HepG2 (cell line): ENCODE results near the gene DCST2. TPM values are rescaled to one million over a fixed set of nuclear protein-coding genes. Genes with fewer than 3 reads are reported as not detected.

Experiments used
- KIAA2018 ChIP-seq: sonication (generic); formaldehyde crosslinking; IDR thresholded peaks from 2 replicates; pipeline ENCODE4 v1.5.0; 2020; ENCODE audit warnings: mild to moderate bottlenecking, missing genetic modification reagents, borderline replicate concordance
- polyA plus RNA-seq, 8 experiments: library from polyadenylated mRNA; depleted of rRNA in 3 of 8; stranded (reverse) in 7 of 8; unstranded in 1 of 8; fragments of >200 nt; fragmentation: Illumina TruSeq in 4 of 8; extraction: Trizol in 4 of 8; gene quantifications; 2 replicates each; pipeline versions ENCODE4 v1.2.1 to v1.2.3, GENCODE V29; 2011 to 2016; ENCODE audit warnings: low read depth in 4 of 8, missing spikeins in 1 of 8, mixed read lengths in 1 of 8; ENCODE audit not compliant: insufficient read depth in 1 of 8
- total RNA-seq, 5 experiments: library from RNA; depleted of rRNA; stranded (reverse); fragments of >200 nt; fragmentation: Illumina TruSeq; extraction: Trizol; gene quantifications; 2 replicates each; pipeline ENCODE4 v1.2.3, GENCODE V29; 2016; ENCODE audit warnings: low read depth in 1 of 5

Gene DCST2
- total and polyA plus RNA-seq, 2 of the 13 experiments (the other 11 are each of a cell fraction or from before 2014, with no cell fraction given): 0.74 TPM; not detected in 1

- TF ChIP-seq KIAA2018 (CRISPR knock-in tag): no peak
- TF ChIP-seq, all 625 proteins: peak for 304
Measured at GRCh38 chr1:155050560-155051341, 17.2 kb upstream of the DCST2 start, which contains the start of gene ADAM15 (continued).
